Panc1 (cell line): ENCODE measurements around the gene IPO13. TPM values are rescaled to one million over a fixed set of nuclear protein-coding genes. Genes with fewer than 3 reads are reported as not detected.

Source experiments
- ATAC-seq: fragments of 200-7000 bp; cut with Tn5 transposase; 2 replicates; pipeline ENCODE4 v1.9.1; 2020; ENCODE audit warnings: mild to moderate bottlenecking, moderate library complexity
- BruUV-seq: library from RNA; stranded (reverse); fragments of 400-500 nt; replicated peaks from 2 replicates; lab custom pipeline; 2021; lab: Mats Ljungman, UMichigan
- CTCF ChIA-PET: fragments of 300-600 bp; sonication (Branson Sonifier 250); formaldehyde crosslinking; loops from one replicate; lab custom pipeline; 2022; ENCODE audit warnings: antibody characterized with exemption; lab: Charles Lee
- POLR2A ChIA-PET: fragments of 300-600 bp; sonication (Branson Sonifier 250); formaldehyde crosslinking; loops from one replicate; lab custom pipeline; 2022; ENCODE audit warnings: antibody characterized with exemption; lab: Charles Lee
- DNase-seq: peaks from one replicate; pipeline ENCODE4 v3.0.0-alpha.2; 2010; ENCODE audit warnings: low read depth, low spot score
- H3K27ac ChIP-seq: 2 replicates; pipeline ENCODE4 v1.5.1; 2011; ENCODE audit warnings: mild to moderate bottlenecking, low read length, inconsistent platforms
- H3K27me3 ChIP-seq: fragments of 200-500 bp; sonication (Bioruptor generic); 2 replicates; pipeline ENCODE4 v1.6.0; 2014; ENCODE audit warnings: low read length, inconsistent platforms; ENCODE audit not compliant: control insufficient read depth, insufficient read depth
- H3K36me3 ChIP-seq: fragments of 200-500 bp; sonication (Bioruptor generic); 2 replicates; pipeline ENCODE4 v1.5.1; 2014; ENCODE audit warnings: inconsistent platforms, mild to moderate bottlenecking, low read length, moderate library complexity; ENCODE audit not compliant: control insufficient read depth, insufficient read depth
- H3K4me1 ChIP-seq: 2 replicates; pipeline ENCODE4 v1.5.1; 2011; ENCODE audit warnings: inconsistent platforms, mild to moderate bottlenecking, low read length, moderate library complexity; ENCODE audit not compliant: control insufficient read depth, insufficient read depth
- H3K4me3 ChIP-seq, 2 experiments: 2 replicates each; pipeline ENCODE4 v1.5.1; 2011 to 2012; ENCODE audit warnings: low read depth in 2 of 2, low read length in 2 of 2, mild to moderate bottlenecking in 2 of 2, inconsistent platforms in 1 of 2, moderate library complexity in 1 of 2
- H3K9me3 ChIP-seq: fragments of 200-500 bp; sonication (Bioruptor generic); 2 replicates; pipeline ENCODE4 v1.5.1; 2014; ENCODE audit warnings: low read depth, mild to moderate bottlenecking, inconsistent platforms, low read length, moderate library complexity; ENCODE audit not compliant: control insufficient read depth, insufficient read depth
- POLR2AphosphoS5 ChIP-seq: IDR thresholded peaks from 2 replicates; pipeline ENCODE4 v1.6.1; 2012; ENCODE audit warnings: mild to moderate bottlenecking, low read depth, low read length, moderate library complexity
- SIN3A ChIP-seq: IDR thresholded peaks from 2 replicates; pipeline ENCODE4 v1.6.1; 2012; ENCODE audit warnings: low read depth, mild to moderate bottlenecking, low read length, moderate library complexity, borderline replicate concordance; ENCODE audit not compliant: insufficient read depth
- TCF7L2 ChIP-seq: IDR thresholded peaks from 2 replicates; pipeline ENCODE4 v1.6.1; 2011; ENCODE audit warnings: mild to moderate bottlenecking, low read depth, low read length, inconsistent platforms
- in situ Hi-C: cut with HindIII; loops from 2 replicates; pipeline ENCODE4 v1.10.0; 2016; ENCODE audit warnings: low sequenced_read_pairs, low pct_unique_long_range_greater_than_20kb
- intact Hi-C: fragments of 100-400 bp; cut with micrococcal nuclease; formaldehyde crosslinking; loops from one replicate; pipeline ENCODE4 v1.10.0; 2022; ENCODE audit not compliant: unreplicated experiment
- total RNA-seq: library from RNA; stranded (reverse); gene quantifications from one replicate; pipeline ENCODE4 v1.2.1, GENCODE V29; 2021; ENCODE audit not compliant: unreplicated experiment
- TF ChIP-seq, protein P1 (sequence below), 2 experiments: IDR thresholded peaks; 2 replicates each; pipeline ENCODE4 v1.6.1; 2011 to 2012; ENCODE audit warnings: low read depth in 2 of 2, control low read depth in 1 of 2, low read length in 1 of 2, mild to moderate bottlenecking in 1 of 2, moderate library complexity in 1 of 2; ENCODE audit not compliant: insufficient read depth in 1 of 2
- TF ChIP-seq, protein P2 (sequence below): fragments of 450-650 bp; IDR thresholded peaks from 2 replicates; pipeline ENCODE4 v1.5.1; 2017; ENCODE audit warnings: mild to moderate bottlenecking

IPO13 gene
- total RNA-seq, 1 experiment from 2014 or later: 40.0 TPM

DNA sequence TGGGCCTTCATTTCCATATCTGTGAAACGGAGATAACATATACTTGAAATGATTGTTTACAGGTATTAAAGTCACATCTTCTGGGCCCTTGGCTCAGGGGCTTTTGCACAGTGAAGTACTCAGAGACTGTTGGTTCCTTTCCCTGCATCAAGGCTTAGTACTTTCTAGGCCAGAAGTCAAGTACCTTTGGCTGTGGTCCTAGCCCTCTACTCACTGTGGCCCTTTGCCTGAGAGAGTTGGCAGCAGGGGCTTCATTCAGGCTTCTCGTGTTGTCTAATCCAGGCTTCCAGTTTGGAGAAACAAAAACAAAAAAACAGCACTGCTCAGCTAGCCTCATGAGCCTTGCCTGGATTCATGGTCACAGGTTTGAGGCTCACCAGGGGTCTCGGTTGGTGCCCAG is 14.9 kb downstream of the IPO13 start:
- in situ Hi-C loops: no loop called here
- ChIA-PET CTCF (no interaction called here), POLR2A (no interaction called here)
- Histone ChIP-seq H3K36me3 (peaks cover 3% of the 10 kb centered on the region), H3K9me3 (no peaks in the 10 kb centered on the region), H3K4me3 (no peak overlapping the region), H3K27ac (no peak overlapping the region), H3K4me1 (no peaks in the 10 kb centered on the region), H3K27me3 (no peaks in the 10 kb centered on the region)
- no peak for DNase-seq
- BruUV-seq: no TSS peak
- TF ChIP-seq, protein P1, sequence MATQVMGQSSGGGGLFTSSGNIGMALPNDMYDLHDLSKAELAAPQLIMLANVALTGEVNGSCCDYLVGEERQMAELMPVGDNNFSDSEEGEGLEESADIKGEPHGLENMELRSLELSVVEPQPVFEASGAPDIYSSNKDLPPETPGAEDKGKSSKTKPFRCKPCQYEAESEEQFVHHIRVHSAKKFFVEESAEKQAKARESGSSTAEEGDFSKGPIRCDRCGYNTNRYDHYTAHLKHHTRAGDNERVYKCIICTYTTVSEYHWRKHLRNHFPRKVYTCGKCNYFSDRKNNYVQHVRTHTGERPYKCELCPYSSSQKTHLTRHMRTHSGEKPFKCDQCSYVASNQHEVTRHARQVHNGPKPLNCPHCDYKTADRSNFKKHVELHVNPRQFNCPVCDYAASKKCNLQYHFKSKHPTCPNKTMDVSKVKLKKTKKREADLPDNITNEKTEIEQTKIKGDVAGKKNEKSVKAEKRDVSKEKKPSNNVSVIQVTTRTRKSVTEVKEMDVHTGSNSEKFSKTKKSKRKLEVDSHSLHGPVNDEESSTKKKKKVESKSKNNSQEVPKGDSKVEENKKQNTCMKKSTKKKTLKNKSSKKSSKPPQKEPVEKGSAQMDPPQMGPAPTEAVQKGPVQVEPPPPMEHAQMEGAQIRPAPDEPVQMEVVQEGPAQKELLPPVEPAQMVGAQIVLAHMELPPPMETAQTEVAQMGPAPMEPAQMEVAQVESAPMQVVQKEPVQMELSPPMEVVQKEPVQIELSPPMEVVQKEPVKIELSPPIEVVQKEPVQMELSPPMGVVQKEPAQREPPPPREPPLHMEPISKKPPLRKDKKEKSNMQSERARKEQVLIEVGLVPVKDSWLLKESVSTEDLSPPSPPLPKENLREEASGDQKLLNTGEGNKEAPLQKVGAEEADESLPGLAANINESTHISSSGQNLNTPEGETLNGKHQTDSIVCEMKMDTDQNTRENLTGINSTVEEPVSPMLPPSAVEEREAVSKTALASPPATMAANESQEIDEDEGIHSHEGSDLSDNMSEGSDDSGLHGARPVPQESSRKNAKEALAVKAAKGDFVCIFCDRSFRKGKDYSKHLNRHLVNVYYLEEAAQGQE (IDR thresholded peaks at IDR 0.05; ENCODE audit: insufficient read depth in 1 of 2, low read depth in 2 of 2, low read length in 1 of 2): no peak
- TF ChIP-seq, protein P2, sequence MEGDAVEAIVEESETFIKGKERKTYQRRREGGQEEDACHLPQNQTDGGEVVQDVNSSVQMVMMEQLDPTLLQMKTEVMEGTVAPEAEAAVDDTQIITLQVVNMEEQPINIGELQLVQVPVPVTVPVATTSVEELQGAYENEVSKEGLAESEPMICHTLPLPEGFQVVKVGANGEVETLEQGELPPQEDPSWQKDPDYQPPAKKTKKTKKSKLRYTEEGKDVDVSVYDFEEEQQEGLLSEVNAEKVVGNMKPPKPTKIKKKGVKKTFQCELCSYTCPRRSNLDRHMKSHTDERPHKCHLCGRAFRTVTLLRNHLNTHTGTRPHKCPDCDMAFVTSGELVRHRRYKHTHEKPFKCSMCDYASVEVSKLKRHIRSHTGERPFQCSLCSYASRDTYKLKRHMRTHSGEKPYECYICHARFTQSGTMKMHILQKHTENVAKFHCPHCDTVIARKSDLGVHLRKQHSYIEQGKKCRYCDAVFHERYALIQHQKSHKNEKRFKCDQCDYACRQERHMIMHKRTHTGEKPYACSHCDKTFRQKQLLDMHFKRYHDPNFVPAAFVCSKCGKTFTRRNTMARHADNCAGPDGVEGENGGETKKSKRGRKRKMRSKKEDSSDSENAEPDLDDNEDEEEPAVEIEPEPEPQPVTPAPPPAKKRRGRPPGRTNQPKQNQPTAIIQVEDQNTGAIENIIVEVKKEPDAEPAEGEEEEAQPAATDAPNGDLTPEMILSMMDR: no peak
- no peak for TF ChIP-seq POLR2AphosphoS5
- no peak for TF ChIP-seq SIN3A
- TF ChIP-seq TCF7L2: no peak
- intact Hi-C loops: no loop called here
- ATAC-seq: no peak

DNA sequence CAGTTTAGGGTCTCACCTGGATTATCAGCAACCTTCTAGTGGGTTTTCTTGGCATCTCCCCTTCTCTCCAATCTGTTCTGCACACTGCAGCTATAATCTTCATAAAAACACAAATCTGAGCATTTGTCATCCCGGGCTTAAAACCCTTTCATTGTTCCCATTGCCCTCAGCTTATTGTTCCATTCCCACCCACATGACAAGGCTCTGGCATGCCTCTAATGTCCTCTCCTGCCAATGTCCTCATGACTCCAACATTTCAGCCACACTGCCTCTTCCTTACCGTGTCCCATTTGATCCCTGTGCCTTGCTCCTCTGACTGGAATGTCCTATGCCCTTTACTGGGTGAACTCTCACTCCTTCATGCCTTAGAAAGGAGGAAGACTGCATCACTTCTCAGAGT is 15.6 kb downstream of the IPO13 start:
- peaks cover 3% of the 10 kb centered on the region for H3K36me3 ChIP-seq
- CTCF ChIA-PET: no interaction called here

More for the DNA sequence above, 15.6 kb downstream of the IPO13 start:
- DNase-seq (no peak), ATAC-seq (no peak)
- Histone ChIP-seq H3K4me1 (no peaks in the 10 kb centered on the region), H3K4me3 (no peak overlapping the region), H3K9me3 (no peaks in the 10 kb centered on the region), H3K27me3 (no peaks in the 10 kb centered on the region), H3K27ac (no peak overlapping the region)
- TF ChIP-seq, protein P1 (IDR thresholded peaks at IDR 0.05; ENCODE audit: insufficient read depth in 1 of 2, low read depth in 2 of 2, low read length in 1 of 2): no peak
- TF ChIP-seq POLR2AphosphoS5: no peak
- TF ChIP-seq, protein P2: no peak
- TF ChIP-seq SIN3A: no peak
- TF ChIP-seq TCF7L2: no peak
- POLR2A ChIA-PET: no interaction called here
- intact Hi-C loops: no loop called here
- in situ Hi-C loops: no loop called here
- no TSS peak for BruUV-seq
